Loucy (cell line): ENCODE data around the gene MCF2L.

Experiments
- CTCF ChIP-seq: fragments of 200-600 bp; sonication (generic); conservative IDR thresholded peaks from 2 replicates; pipeline ENCODE4 v1.5.1; 2014; ENCODE audit warnings: mild to moderate bottlenecking, antibody characterized with exemption, low read length
- EZH2phosphoT487 ChIP-seq: fragments of 200-600 bp; IDR thresholded peaks from 2 replicates; pipeline ENCODE4 v1.6.1; 2018; ENCODE audit warnings: antibody characterized with exemption, mild to moderate bottlenecking, moderate library complexity, borderline replicate concordance

GRCh38 chr13:113139577-113139976 lies 170.6 kb downstream of the MCF2L start:
- TF ChIP-seq CTCF (no peak), EZH2phosphoT487 (no peak)
